ENCODE results near the gene IL17RE.

IL17RE gene

GRCh38 chr3:9917820-9918219 lies 15.2 kb downstream of the IL17RE start:
- 95% methylated on average over 10 of the region's 10 CpGs for WGBS
- H3K27me3 ChIP-seq (ENCODE audit: insufficient read depth, low read length) = peaks cover 18% of the 10 kb centered on the region
- H3K4me1 ChIP-seq (ENCODE audit: insufficient read depth, low read length) = peaks cover 6% of the 10 kb centered on the region; the same call in 1 of the 2 replicates
- H3K9ac ChIP-seq (ENCODE audit: low read depth, low read length) = no peak overlapping the region
- H3K9me3 ChIP-seq (ENCODE audit: insufficient read depth, low read depth, low read length) = no peaks in the 10 kb centered on the region
- H3K36me3 ChIP-seq (ENCODE audit: insufficient read depth, low read length) = no peaks in the 10 kb centered on the region
- H3K27ac ChIP-seq (ENCODE audit: low read depth, low read length) = no peak overlapping the region
- H3K4me3 ChIP-seq (ENCODE audit: low read length) = no peak overlapping the region

- H3K27ac ChIP-seq (ENCODE audit: low read depth, low read length) = no peak overlapping the region
- no peaks in the 10 kb centered on the region for H3K9me3 ChIP-seq (ENCODE audit: insufficient read depth, low read depth, low read length)
- no peaks in the 10 kb centered on the region for H3K36me3 ChIP-seq (ENCODE audit: insufficient read depth, low read length)
- 93% methylated on average over 7 of the region's 8 CpGs for WGBS
- peaks cover 18% of the 10 kb centered on the region for H3K27me3 ChIP-seq (ENCODE audit: insufficient read depth, low read length)
- H3K9ac ChIP-seq (ENCODE audit: low read depth, low read length) = no peak overlapping the region
- peaks cover 6% of the 10 kb centered on the region; the same call in 1 of the 2 replicates for H3K4me1 ChIP-seq (ENCODE audit: insufficient read depth, low read length)
- no peak overlapping the region for H3K4me3 ChIP-seq (ENCODE audit: low read length)
Observed at GRCh38 chr3:9918261-9919038, 15.8 kb downstream of the IL17RE start.

- Histone ChIP-seq H3K9ac (ENCODE audit: low read depth, low read length) (no peak overlapping the region), H3K4me3 (ENCODE audit: low read length) (no peak overlapping the region), H3K27ac (ENCODE audit: low read depth, low read length) (no peak overlapping the region), H3K36me3 (ENCODE audit: insufficient read depth, low read length) (no peaks in the 10 kb centered on the region), H3K9me3 (ENCODE audit: insufficient read depth, low read depth, low read length) (no peaks in the 10 kb centered on the region), H3K27me3 (ENCODE audit: insufficient read depth, low read length) (no peaks in the 10 kb centered on the region), H3K4me1 (ENCODE audit: insufficient read depth, low read length) (no peaks in the 10 kb centered on the region)
- WGBS = 91% methylated on average over 23 of the region's 23 CpGs
Observed at GRCh38 chr3:9928158-9928557, 25.5 kb downstream of the IL17RE start.

GRCh38 chr3:9930804-9931418 lies 28.3 kb downstream of the IL17RE start:
- Histone ChIP-seq H3K4me3 (ENCODE audit: low read length) (no peak overlapping the region), H3K36me3 (ENCODE audit: insufficient read depth, low read length) (0 out of 2 replicates have a peak, but pooled peaks cover under 1% of the 10 kb centered on the region), H3K4me1 (ENCODE audit: insufficient read depth, low read length) (no peaks in the 10 kb centered on the region), H3K27me3 (ENCODE audit: insufficient read depth, low read length) (no peaks in the 10 kb centered on the region), H3K27ac (ENCODE audit: low read depth, low read length) (no peak overlapping the region), H3K9me3 (ENCODE audit: insufficient read depth, low read depth, low read length) (no peaks in the 10 kb centered on the region), H3K9ac (ENCODE audit: low read depth, low read length) (no peak overlapping the region)
- 96% methylated on average over 4 of the region's 4 CpGs for WGBS

- Histone ChIP-seq H3K27ac (ENCODE audit: low read depth, low read length) (no peak overlapping the region), H3K4me1 (ENCODE audit: insufficient read depth, low read length) (no peaks in the 10 kb centered on the region), H3K36me3 (ENCODE audit: insufficient read depth, low read length) (peaks cover 4% of the 10 kb centered on the region; the same call in 1 of the 2 replicates), H3K27me3 (ENCODE audit: insufficient read depth, low read length) (no peaks in the 10 kb centered on the region), H3K9ac (ENCODE audit: low read depth, low read length) (peak overlapping the region; percentile 60), H3K4me3 (ENCODE audit: low read length) (peak overlapping the region; percentile 73), H3K9me3 (ENCODE audit: insufficient read depth, low read depth, low read length) (no peaks in the 10 kb centered on the region)
- 12% methylated on average over 13 of the region's 13 CpGs for WGBS
Observed at GRCh38 chr3:9932535-9932842, 29.8 kb downstream of the IL17RE start.

GRCh38 chr3:9932843-9933560 lies 30.4 kb downstream of the IL17RE start:
- Histone ChIP-seq H3K9me3 (ENCODE audit: insufficient read depth, low read depth, low read length) (no peaks in the 10 kb centered on the region), H3K9ac (ENCODE audit: low read depth, low read length) (peak overlapping the region; percentile 72), H3K36me3 (ENCODE audit: insufficient read depth, low read length) (peaks cover 4% of the 10 kb centered on the region; the same call in 1 of the 2 replicates), H3K4me1 (ENCODE audit: insufficient read depth, low read length) (no peaks in the 10 kb centered on the region), H3K27me3 (ENCODE audit: insufficient read depth, low read length) (no peaks in the 10 kb centered on the region), H3K4me3 (ENCODE audit: low read length) (peak overlapping the region; percentile 73), H3K27ac (ENCODE audit: low read depth, low read length) (peak overlapping the region; percentile 60; the same call in 1 of the 2 replicates)
- under 1% methylated on average over 77 of the region's 77 CpGs for WGBS

GRCh38 chr3:9933561-9934234 lies 31.1 kb downstream of the IL17RE start, which contains the start of gene CRELD1:
Gene CRELD1, plus strand, starts transcription at chr3:9933834. Its CDS starts 605 bp downstream, at chr3:9934439.
- peaks cover 4% of the 10 kb centered on the region; the same call in 1 of the 2 replicates for H3K36me3 ChIP-seq (ENCODE audit: insufficient read depth, low read length)
- H3K4me1 ChIP-seq (ENCODE audit: insufficient read depth, low read length) = no peaks in the 10 kb centered on the region
- WGBS = 1% methylated on average over 50 of the region's 50 CpGs
- no peaks in the 10 kb centered on the region for H3K27me3 ChIP-seq (ENCODE audit: insufficient read depth, low read length)
- peak within 1 kb of the TSS; percentile 62; the same call in 1 of the 2 replicates for H3K27ac ChIP-seq (ENCODE audit: low read depth, low read length)
- H3K9ac ChIP-seq (ENCODE audit: low read depth, low read length) = peak within 1 kb of the TSS; percentile 75
- peak within 1 kb of the TSS; percentile 73 for H3K4me3 ChIP-seq (ENCODE audit: low read length)
- no peaks in the 10 kb centered on the region for H3K9me3 ChIP-seq (ENCODE audit: insufficient read depth, low read depth, low read length)

GRCh38 chr3:9934235-9934621 lies 31.6 kb downstream of the IL17RE start:
- peak overlapping the region; percentile 75 for H3K9ac ChIP-seq (ENCODE audit: low read depth, low read length)
- H3K36me3 ChIP-seq (ENCODE audit: insufficient read depth, low read length) = peaks cover 4% of the 10 kb centered on the region; the same call in 1 of the 2 replicates
- H3K4me1 ChIP-seq (ENCODE audit: insufficient read depth, low read length) = no peaks in the 10 kb centered on the region
- WGBS = 37% methylated on average over 11 of the region's 11 CpGs
- H3K4me3 ChIP-seq (ENCODE audit: low read length) = peak overlapping the region; percentile 73
- no peaks in the 10 kb centered on the region for H3K9me3 ChIP-seq (ENCODE audit: insufficient read depth, low read depth, low read length)
- H3K27me3 ChIP-seq (ENCODE audit: insufficient read depth, low read length) = no peaks in the 10 kb centered on the region
- no peak overlapping the region for H3K27ac ChIP-seq (ENCODE audit: low read depth, low read length)

- H3K4me1 ChIP-seq (ENCODE audit: insufficient read depth, low read length) = no peaks in the 10 kb centered on the region
- WGBS = 73% methylated on average over 4 of the region's 4 CpGs
- no peaks in the 10 kb centered on the region for H3K27me3 ChIP-seq (ENCODE audit: insufficient read depth, low read length)
- no peak overlapping the region for H3K27ac ChIP-seq (ENCODE audit: low read depth, low read length)
- H3K4me3 ChIP-seq (ENCODE audit: low read length) = no peak overlapping the region
- H3K9me3 ChIP-seq (ENCODE audit: insufficient read depth, low read depth, low read length) = no peaks in the 10 kb centered on the region
- peaks cover 4% of the 10 kb centered on the region; the same call in 1 of the 2 replicates for H3K36me3 ChIP-seq (ENCODE audit: insufficient read depth, low read length)
- H3K9ac ChIP-seq (ENCODE audit: low read depth, low read length) = no peak overlapping the region
Observed at GRCh38 chr3:9934993-9935392, 32.3 kb downstream of the IL17RE start.

- 96% methylated on average over 5 of the region's 5 CpGs for WGBS
Observed at GRCh38 chr3:9935966-9936510, 33.4 kb downstream of the IL17RE start.

More at GRCh38 chr3:9935966-9936510, 33.4 kb downstream of the IL17RE start:
- H3K27me3 ChIP-seq (ENCODE audit: insufficient read depth, low read length) = no peaks in the 10 kb centered on the region
- H3K36me3 ChIP-seq (ENCODE audit: insufficient read depth, low read length) = peaks cover 6% of the 10 kb centered on the region; the same call in 1 of the 2 replicates
- no peaks in the 10 kb centered on the region for H3K9me3 ChIP-seq (ENCODE audit: insufficient read depth, low read depth, low read length)
- no peaks in the 10 kb centered on the region for H3K4me1 ChIP-seq (ENCODE audit: insufficient read depth, low read length)
- H3K27ac ChIP-seq (ENCODE audit: low read depth, low read length) = no peak overlapping the region
- H3K4me3 ChIP-seq (ENCODE audit: low read length) = no peak overlapping the region
- no peak overlapping the region for H3K9ac ChIP-seq (ENCODE audit: low read depth, low read length)
